ENCODE results near the gene CYSRT1.

CYSRT1 gene

GRCh38 chr9:137273095-137273490, 48.1 kb downstream of the CYSRT1 start:
- no peak for DNase-seq

- DNase-seq: peak; percentile 67
These were observed 48.8 kb downstream of the CYSRT1 start for GRCh38 chr9:137273611-137274320.

- no peak for DNase-seq
These were observed 50.2 kb downstream of the CYSRT1 start for GRCh38 chr9:137275203-137275587.
